K562 (cell line): ENCODE results near the gene MYCBP2. TPM values are rescaled to one million over a fixed set of nuclear protein-coding genes. Genes with fewer than 3 reads are reported as not detected.

Source experiments
- ATAC-seq: fragments of 200-7000 bp; cut with Tn5 transposase; 3 replicates; pipeline ENCODE4 v1.9.1; 2020; ENCODE audit warnings: moderate library complexity
- BruUV-seq: library from RNA; stranded (reverse); fragments of 400-500 nt; replicated peaks from 2 replicates; lab custom pipeline; 2021; lab: Mats Ljungman, UMichigan
- CTCF ChIA-PET: fragments of 300-600 bp; formaldehyde crosslinking; extraction: SDS; loops from one replicate; lab custom pipeline; 2021; ENCODE audit warnings: low intra/inter-chr PET ratio; lab: Yijun Ruan, JAX
- POLR2A ChIA-PET: fragments of 300-600, 350-650 bp; sonication (Branson Sonifier 250); formaldehyde crosslinking; extraction: SDS; loops from one replicate; lab custom pipeline; 2021; ENCODE audit warnings: antibody characterized with exemption, inconsistent platforms; lab: Yijun Ruan, JAX
- DNase-seq, 4 experiments: peaks; one replicate each; pipeline versions ENCODE4 v3.0.0 to v3.0.0-alpha.2; 2011 to 2018; ENCODE audit warnings: low spot score in 3 of 4, mixed read lengths in 3 of 4; ENCODE audit errors: extremely low read depth in 1 of 4
- FAIRE-seq: peaks from 2 replicates; lab custom pipeline; 2011; peaks lifted over from hg19 to GRCh38; lab: Jason Lieb, UNC
- H2AFZ ChIP-seq: 2 replicates; pipeline ENCODE4 v1.6.0; 2011; ENCODE audit warnings: low read depth, low read length, control low read depth, inconsistent platforms
- H3K27ac ChIP-seq: fragments of 200-600 bp; 3 replicates; pipeline ENCODE4 v1.8.0; 2011; ENCODE audit warnings: low read depth, mild to moderate bottlenecking, control low read depth, inconsistent platforms, low read length, moderate library complexity, mixed read lengths; ENCODE audit errors: extremely low read depth
- H3K27me3 ChIP-seq, 2 experiments: fragments of 300-600 bp in 1 of 2; 2 replicates in 1 of 2; 3 replicates in 1 of 2; pipeline versions ENCODE4 v1.6.0 to v1.8.0; 2011; ENCODE audit warnings: inconsistent platforms in 2 of 2, low read length in 2 of 2, mild to moderate bottlenecking in 1 of 2, mixed read lengths in 1 of 2, moderate library complexity in 1 of 2; ENCODE audit not compliant: control insufficient read depth in 2 of 2, insufficient read depth in 2 of 2
- H3K36me3 ChIP-seq: fragments of 300-600 bp; 3 replicates; pipeline ENCODE4 v1.8.0; 2011; ENCODE audit warnings: mild to moderate bottlenecking, low read length, inconsistent platforms; ENCODE audit not compliant: control insufficient read depth, insufficient read depth
- H3K4me1 ChIP-seq, 2 experiments: fragments of 200-600 bp in 1 of 2; replicated peaks in 1 of 2; 2 replicates in 1 of 2; 3 replicates in 1 of 2; pipeline versions ENCODE4 v1.5.1 to v1.8.0; 2011; ENCODE audit warnings: inconsistent platforms in 2 of 2, low read length in 2 of 2, mild to moderate bottlenecking in 1 of 2, mixed read lengths in 1 of 2, moderate library complexity in 1 of 2; ENCODE audit not compliant: control insufficient read depth in 2 of 2, insufficient read depth in 2 of 2
- H3K4me2 ChIP-seq: 2 replicates; pipeline ENCODE4 v1.6.1; 2011; ENCODE audit warnings: low read length, control low read depth, inconsistent platforms, mixed read lengths; ENCODE audit not compliant: insufficient read depth
- H3K4me3 ChIP-seq: fragments of 200-600 bp; sonication (generic), shearing (Covaris generic); 2 replicates; pipeline ENCODE4 v1.5.1; 2016; ENCODE audit warnings: control low read depth, inconsistent platforms
- H3K79me2 ChIP-seq: fragments of 200-600 bp; 3 replicates; pipeline ENCODE4 v1.8.0; 2011; ENCODE audit warnings: low read length, inconsistent platforms; ENCODE audit not compliant: control insufficient read depth, insufficient read depth
- H3K9ac ChIP-seq, 2 experiments: 2 replicates each; pipeline versions ENCODE4 v1.6.0 to v1.6.1; 2011; ENCODE audit warnings: low read depth in 2 of 2, low read length in 2 of 2, control low read depth in 1 of 2, inconsistent platforms in 1 of 2, mild to moderate bottlenecking in 1 of 2, mixed read lengths in 1 of 2; ENCODE audit not compliant: insufficient read depth in 1 of 2
- H3K9me1 ChIP-seq: one replicate; pipeline ENCODE4 v1.6.0; 2011; ENCODE audit warnings: inconsistent platforms, mild to moderate bottlenecking, low read length, moderate library complexity; ENCODE audit not compliant: control insufficient read depth, insufficient read depth
- H3K9me3 ChIP-seq: replicated peaks from 2 replicates; pipeline ENCODE4 v1.5.1; 2011; ENCODE audit warnings: low read depth, low read length, inconsistent platforms; ENCODE audit not compliant: control insufficient read depth, insufficient read depth
- H4K20me1 ChIP-seq: replicated peaks from 2 replicates; pipeline ENCODE4 v1.6.1; 2011; ENCODE audit warnings: low read length, inconsistent platforms, mixed read lengths; ENCODE audit not compliant: control insufficient read depth, insufficient read depth
- MAFF ChIP-seq: IDR thresholded peaks from 2 replicates; pipeline ENCODE4 v1.6.1; 2012; ENCODE audit warnings: low read length, improper control_type of control experiment
- PRDM10 ChIP-seq: fragments of 450-650 bp; IDR thresholded peaks from 2 replicates; pipeline ENCODE4 v1.6.1; 2018; ENCODE audit not compliant: partially characterized antibody
- RNF219 ChIP-seq: fragments of 250-450 bp; sonication (Bioruptor Pico); IDR thresholded peaks from 2 replicates; pipeline ENCODE4 v1.5.0; 2022; ENCODE audit warnings: mild to moderate bottlenecking
- WGBS: fragments of 100-300 bp; shearing (Covaris generic); methylation state at CpG from one replicate; pipeline ENCODE4 v1.1.6; 2016; ENCODE audit warnings: low coverage, mixed read lengths; ENCODE audit not compliant: insufficient coverage; ENCODE audit errors: missing lambda C conversion rate; 5-methylcytosine and 5-hydroxymethylcytosine counted together
- in situ Hi-C: fragments of 300-500 bp; cut with MboI; formaldehyde crosslinking; loops from 4 replicates; pipeline ENCODE4 v1.15.0; 2018; ENCODE audit warnings: inconsistent platforms, mixed read lengths
- intact Hi-C: fragments of 100-400 bp; cut with micrococcal nuclease; formaldehyde crosslinking; loops from 2 replicates; pipeline ENCODE4 v1.14.2; 2022
- polyA plus RNA-seq, 8 experiments: library from polyadenylated mRNA; depleted of rRNA in 4 of 8; stranded (reverse) in 5 of 8; unstranded in 3 of 8; fragments of >200 nt; fragmentation: Nextera tagmentation in 2 of 8; fragmentation: Illumina TruSeq in 1 of 8; extraction: Ambion mirVana in 2 of 8; extraction: Trizol in 1 of 8; gene quantifications; 2 replicates each; pipeline versions ENCODE4 v1.2.1 to v1.2.3, GENCODE V29; 2011 to 2014; ENCODE audit warnings: inconsistent platforms in 1 of 8, missing spikeins in 1 of 8
- total RNA-seq, 7 experiments: library from RNA; depleted of rRNA in 6 of 7; stranded (reverse); fragments of >200 nt in 6 of 7; fragmentation: Illumina TruSeq in 2 of 7; extraction: Trizol in 2 of 7; gene quantifications; 2 replicates each; pipeline versions ENCODE4 v1.2.1 to v1.2.3, GENCODE V29; 2011 to 2021; ENCODE audit warnings: low replicate concordance in 1 of 7

Gene MYCBP2
- total and polyA plus RNA-seq, 9 of the 15 experiments (the other 6 are each of a cell fraction or from before 2014, with no cell fraction given): 13.2 to 47.2 (median 28.9) TPM

GRCh38 chr13:77168237-77168636, 158.7 kb downstream of the MYCBP2 start (continued):
- TF ChIP-seq RNF219 (no peak), PRDM10 (no peak)

- ChIA-PET CTCF (no interaction called here), POLR2A (no interaction called here)
- DNase-seq (no peak), FAIRE-seq (no peak), ATAC-seq (no peak)
- H3K9me3 ChIP-seq: no peaks in the 10 kb centered on the region
- H4K20me1 ChIP-seq: no peaks in the 10 kb centered on the region
- no peaks in the 10 kb centered on the region for H3K79me2 ChIP-seq
- no peak overlapping the region for H3K4me3 ChIP-seq
- intact Hi-C loops: no loop called here
- BruUV-seq: no TSS peak
- no peaks in the 10 kb centered on the region for H3K9me1 ChIP-seq
- no peak overlapping the region for H3K27ac ChIP-seq
- H2AFZ ChIP-seq: no peak overlapping the region
- peaks cover 12% of the 10 kb centered on the region; the same call in 2 of the 3 replicates for H3K36me3 ChIP-seq
- in situ Hi-C loops: no loop called here
- WGBS: 100% methylated on average over 1 of the region's 1 CpG
- H3K4me1 ChIP-seq: no peaks in the 10 kb centered on the region
- H3K27me3 ChIP-seq: no peaks in the 10 kb centered on the region
- no peak overlapping the region for H3K9ac ChIP-seq
- no peak for TF ChIP-seq MAFF
- H3K4me2 ChIP-seq: no peak overlapping the region
Measured at GRCh38 chr13:77150651-77151050, 176.2 kb downstream of the MYCBP2 start.
